Neural cell (in vitro differentiated cells): Measurements from ENCODE around the gene LY6G6C. TPM values are rescaled to one million over a fixed set of nuclear protein-coding genes. Genes with fewer than 3 reads are reported as not detected.

Experiments used
- H2AFZ ChIP-seq: fragments of 200-600, 300-800 bp; sonication (generic), shearing (Covaris generic); 2 replicates; pipeline ENCODE4 v1.6.0; 2014; ENCODE audit warnings: low read depth, mild to moderate bottlenecking, antibody characterized with exemption, low read length, moderate library complexity
- H3F3A ChIP-seq: fragments of 200-600 bp; shearing (Covaris generic); 2 replicates; pipeline ENCODE4 v1.6.1; 2016; ENCODE audit warnings: mild to moderate bottlenecking, moderate library complexity, mixed read lengths, antibody characterized with exemption, low read length; ENCODE audit not compliant: insufficient read depth, poor library complexity, severe bottlenecking
- H3K27ac ChIP-seq: fragments of 200-600, 300-800 bp; sonication (generic), shearing (Covaris generic); 2 replicates; pipeline ENCODE4 v1.5.1; 2014; ENCODE audit warnings: mild to moderate bottlenecking, low read length, moderate library complexity
- H3K27me3 ChIP-seq: fragments of 300-800, 200-600 bp; sonication (generic), shearing (Covaris generic); 2 replicates; pipeline ENCODE4 v1.6.0; 2014; ENCODE audit warnings: mild to moderate bottlenecking, low read depth, low read length, moderate library complexity; ENCODE audit not compliant: insufficient read depth
- H3K36me3 ChIP-seq: fragments of 300-800, 200-600 bp; sonication (generic), shearing (Covaris generic); 2 replicates; pipeline ENCODE4 v1.5.1; 2014; ENCODE audit warnings: mild to moderate bottlenecking, antibody characterized with exemption, low read length, moderate library complexity; ENCODE audit not compliant: insufficient read depth
- H3K4me2 ChIP-seq: fragments of 300-800, 200-600 bp; sonication (generic), shearing (Covaris generic); 2 replicates; pipeline ENCODE4 v1.6.0; 2014; ENCODE audit warnings: mild to moderate bottlenecking, low read length
- H3K4me3 ChIP-seq: fragments of 300-800, 200-600 bp; sonication (generic), shearing (Covaris generic); 2 replicates; pipeline ENCODE4 v1.5.1; 2014; ENCODE audit warnings: mild to moderate bottlenecking, low read length, moderate library complexity
- H3K79me2 ChIP-seq: fragments of 200-600 bp; shearing (Covaris generic); replicated peaks from 2 replicates; pipeline ENCODE4 v1.6.0; 2014; ENCODE audit warnings: mild to moderate bottlenecking, low read length, moderate library complexity; ENCODE audit not compliant: insufficient read depth
- H3K9ac ChIP-seq: fragments of 300-800, 200-600 bp; sonication (generic), shearing (Covaris generic); 2 replicates; pipeline ENCODE4 v1.6.1; 2016; ENCODE audit warnings: mild to moderate bottlenecking, low read length, mixed read lengths
- H3K9me2 ChIP-seq: fragments of 200-600 bp; shearing (Covaris generic); 2 replicates; pipeline ENCODE4 v1.6.1; 2016; ENCODE audit warnings: mild to moderate bottlenecking, low read length, mixed read lengths; ENCODE audit not compliant: insufficient read depth
- H3K9me3 ChIP-seq: fragments of 200-600, 300-800 bp; sonication (generic), shearing (Covaris generic); 2 replicates; pipeline ENCODE4 v1.6.1; 2016; ENCODE audit warnings: mild to moderate bottlenecking, mixed run types, low read length, moderate library complexity, mixed read lengths
- H4K20me1 ChIP-seq: fragments of 200-600 bp; shearing (Covaris generic); 2 replicates; pipeline ENCODE4 v1.6.1; 2016; ENCODE audit warnings: mild to moderate bottlenecking, mixed run types; ENCODE audit not compliant: insufficient read depth
- CTCF ChIP-seq: fragments of 450-650 bp; IDR thresholded peaks from 2 replicates; pipeline ENCODE4 v1.5.1; 2014; ENCODE audit warnings: antibody characterized with exemption, mild to moderate bottlenecking, moderate library complexity; ENCODE audit not compliant: poor library complexity, severe bottlenecking
- EP300 ChIP-seq: fragments of 450-650 bp; conservative IDR thresholded peaks from 2 replicates; pipeline ENCODE4 v1.6.1; 2014; ENCODE audit warnings: antibody characterized with exemption, mild to moderate bottlenecking, moderate library complexity; ENCODE audit not compliant: poor library complexity, severe bottlenecking
- EZH2 ChIP-seq: fragments of 200-600, 300-800 bp; shearing (Covaris generic), sonication (generic); IDR thresholded peaks from 2 replicates; pipeline ENCODE4 v1.6.1; 2014; ENCODE audit warnings: antibody characterized with exemption, low read length, borderline replicate concordance, mild to moderate bottlenecking; ENCODE audit not compliant: insufficient read depth, poor library complexity, severe bottlenecking
- MXI1 ChIP-seq: fragments of 450-650 bp; conservative IDR thresholded peaks from 2 replicates; pipeline ENCODE4 v1.6.1; 2014; ENCODE audit warnings: antibody characterized with exemption, mild to moderate bottlenecking; ENCODE audit not compliant: poor library complexity, severe bottlenecking
- POLR2AphosphoS5 ChIP-seq: IDR thresholded peaks from 2 replicates; pipeline ENCODE4 v1.6.1; 2012
- RAD21 ChIP-seq: fragments of 450-650 bp; conservative IDR thresholded peaks from 2 replicates; pipeline ENCODE4 v1.6.1; 2014; ENCODE audit warnings: antibody characterized with exemption, mild to moderate bottlenecking, moderate library complexity
- SMC3 ChIP-seq: fragments of 450-650 bp; conservative IDR thresholded peaks from 2 replicates; pipeline ENCODE4 v1.6.1; 2014; ENCODE audit warnings: antibody characterized with exemption, mild to moderate bottlenecking, moderate library complexity; ENCODE audit not compliant: poor library complexity
- TAF1 ChIP-seq: IDR thresholded peaks from 2 replicates; pipeline ENCODE4 v1.6.1; 2012; ENCODE audit warnings: low read depth
- polyA plus RNA-seq: library from polyadenylated mRNA; depleted of rRNA; stranded (reverse); fragments of >200 nt; gene quantifications from 2 replicates; pipeline ENCODE4 v1.2.3, GENCODE V29; 2014
- TF ChIP-seq, protein P1 (sequence below): IDR thresholded peaks from 2 replicates; pipeline ENCODE4 v1.6.1; 2012; ENCODE audit warnings: borderline replicate concordance

The LY6G6C gene
- polyA plus RNA-seq, 1 donor from 2014 or later: 0.88 TPM

GRCh38 chr6:31740397-31741223, 19.1 kb upstream of the LY6G6C start:
- H2AFZ ChIP-seq: peak overlapping the region; percentile 42
- TF ChIP-seq MXI1 (no peak), EP300 (no peak), CTCF (no peak), EZH2 (no peak), TAF1 (no peak), SMC3 (no peak), RAD21 (no peak), POLR2AphosphoS5 (no peak)
- TF ChIP-seq, protein P1, sequence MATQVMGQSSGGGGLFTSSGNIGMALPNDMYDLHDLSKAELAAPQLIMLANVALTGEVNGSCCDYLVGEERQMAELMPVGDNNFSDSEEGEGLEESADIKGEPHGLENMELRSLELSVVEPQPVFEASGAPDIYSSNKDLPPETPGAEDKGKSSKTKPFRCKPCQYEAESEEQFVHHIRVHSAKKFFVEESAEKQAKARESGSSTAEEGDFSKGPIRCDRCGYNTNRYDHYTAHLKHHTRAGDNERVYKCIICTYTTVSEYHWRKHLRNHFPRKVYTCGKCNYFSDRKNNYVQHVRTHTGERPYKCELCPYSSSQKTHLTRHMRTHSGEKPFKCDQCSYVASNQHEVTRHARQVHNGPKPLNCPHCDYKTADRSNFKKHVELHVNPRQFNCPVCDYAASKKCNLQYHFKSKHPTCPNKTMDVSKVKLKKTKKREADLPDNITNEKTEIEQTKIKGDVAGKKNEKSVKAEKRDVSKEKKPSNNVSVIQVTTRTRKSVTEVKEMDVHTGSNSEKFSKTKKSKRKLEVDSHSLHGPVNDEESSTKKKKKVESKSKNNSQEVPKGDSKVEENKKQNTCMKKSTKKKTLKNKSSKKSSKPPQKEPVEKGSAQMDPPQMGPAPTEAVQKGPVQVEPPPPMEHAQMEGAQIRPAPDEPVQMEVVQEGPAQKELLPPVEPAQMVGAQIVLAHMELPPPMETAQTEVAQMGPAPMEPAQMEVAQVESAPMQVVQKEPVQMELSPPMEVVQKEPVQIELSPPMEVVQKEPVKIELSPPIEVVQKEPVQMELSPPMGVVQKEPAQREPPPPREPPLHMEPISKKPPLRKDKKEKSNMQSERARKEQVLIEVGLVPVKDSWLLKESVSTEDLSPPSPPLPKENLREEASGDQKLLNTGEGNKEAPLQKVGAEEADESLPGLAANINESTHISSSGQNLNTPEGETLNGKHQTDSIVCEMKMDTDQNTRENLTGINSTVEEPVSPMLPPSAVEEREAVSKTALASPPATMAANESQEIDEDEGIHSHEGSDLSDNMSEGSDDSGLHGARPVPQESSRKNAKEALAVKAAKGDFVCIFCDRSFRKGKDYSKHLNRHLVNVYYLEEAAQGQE: no peak
- peak overlapping the region; percentile 66 for H3K4me3 ChIP-seq
- H3F3A ChIP-seq: no peaks in the 10 kb centered on the region
- no peaks in the 10 kb centered on the region for H3K79me2 ChIP-seq
- H3K27ac ChIP-seq: no peak overlapping the region
- no peaks in the 10 kb centered on the region for H3K36me3 ChIP-seq
- H4K20me1 ChIP-seq: no peaks in the 10 kb centered on the region
- H3K9me2 ChIP-seq: no peaks in the 10 kb centered on the region
- H3K27me3 ChIP-seq: no peaks in the 10 kb centered on the region
- H3K9me3 ChIP-seq: no peaks in the 10 kb centered on the region
- peak overlapping the region; percentile 25 for H3K9ac ChIP-seq
- no peak overlapping the region for H3K4me2 ChIP-seq

GRCh38 chr6:31739639-31740396, 18.3 kb upstream of the LY6G6C start, which contains the start of gene MSH5:
TSS of gene MSH5 (plus strand) at chr6:31740005. CDS start at chr6:31740467, 462 bp downstream.
- Histone ChIP-seq H2AFZ (peak within 1 kb of the TSS; percentile 42), H4K20me1 (no peaks in the 10 kb centered on the region), H3K79me2 (no peaks in the 10 kb centered on the region), H3K4me2 (peak within 1 kb of the TSS; percentile 60), H3F3A (no peaks in the 10 kb centered on the region), H3K27me3 (no peaks in the 10 kb centered on the region), H3K36me3 (no peaks in the 10 kb centered on the region), H3K4me3 (peak within 1 kb of the TSS; percentile 66), H3K9me2 (no peaks in the 10 kb centered on the region), H3K27ac (no peak within 1 kb of the TSS), H3K9ac (peak within 1 kb of the TSS; percentile 25), H3K9me3 (no peaks in the 10 kb centered on the region)
- no peak for TF ChIP-seq EP300
- peak; percentile 85 for TF ChIP-seq MXI1
- TF ChIP-seq RAD21: no peak
- peak; percentile 18 for TF ChIP-seq POLR2AphosphoS5
